Measurements from ENCODE around the gene LEFTY1. TPM values are rescaled to one million over a fixed set of nuclear protein-coding genes. Genes with fewer than 3 reads are reported as not detected.
"Not testable (repeated sequence)": the region's sequence is repeated elsewhere in the genome, so short reads cannot be mapped to it uniquely, and the experiment has no call there.

Gene LEFTY1
- total and polyA plus RNA-seq, 4 donors = 0.42 to 1.4 (median 0.87) TPM

DNA sequence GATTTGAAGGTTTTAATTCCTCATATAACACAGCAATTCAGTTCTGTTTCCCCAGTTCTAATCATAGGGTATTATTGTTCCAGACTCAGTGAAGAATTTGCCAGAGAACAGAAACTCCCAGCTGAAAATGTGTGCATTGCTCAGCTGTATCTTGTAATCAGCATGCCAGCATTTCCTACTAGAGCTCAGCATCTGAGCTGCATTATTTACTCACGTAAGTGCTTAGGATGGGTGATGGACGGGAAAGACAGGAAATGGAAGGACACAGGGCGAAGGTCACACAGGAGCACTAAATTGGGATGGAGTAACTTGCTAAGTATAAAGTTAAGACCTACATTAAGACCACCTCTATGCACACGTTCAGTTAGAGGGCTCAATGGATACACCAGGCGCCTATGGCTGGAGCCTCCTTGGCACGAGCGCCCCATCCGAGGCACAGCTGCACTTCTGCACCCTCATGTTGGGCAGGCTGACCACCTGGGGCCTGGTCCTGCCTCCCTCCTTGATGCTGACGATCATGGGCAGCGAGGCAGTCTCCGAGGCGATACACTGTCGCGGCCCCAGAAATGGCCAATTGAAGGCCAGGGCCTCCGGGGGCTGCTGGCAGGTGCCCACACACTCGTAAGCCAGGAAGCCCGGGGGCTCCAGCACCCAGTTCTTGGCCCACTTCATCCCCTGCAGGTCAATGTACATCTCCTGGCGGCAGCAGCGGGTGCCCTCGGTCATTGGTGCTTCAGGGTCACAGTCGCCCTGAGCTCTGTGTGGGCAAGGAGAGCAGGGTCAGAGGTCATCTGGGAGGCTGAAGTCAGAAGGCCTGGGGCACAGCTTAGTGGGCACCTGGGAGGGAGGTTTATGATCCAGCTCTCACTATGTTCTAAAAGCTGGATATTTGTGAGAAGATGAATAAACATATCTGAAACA, 48.4 kb upstream of the LEFTY1 start:
- 95% methylated on average over 21 of the region's 21 CpGs for WGBS
- Histone ChIP-seq H3K4me3 (ENCODE audit: low read depth in 1 of 3, low read length in 3 of 3) (no peak overlapping the region), H3K27me3 (ENCODE audit: control insufficient read depth in 4 of 4, insufficient read depth in 4 of 4, low read length in 3 of 4) (no peaks in the 10 kb centered on the region), H3K36me3 (ENCODE audit: control insufficient read depth in 4 of 4, insufficient read depth in 3 of 4, low read depth in 1 of 4, low read length in 3 of 4) (no peaks in the 10 kb centered on the region), H3K9me3 (ENCODE audit: control insufficient read depth in 4 of 4, low read length in 3 of 4) (no peaks in the 10 kb centered on the region), H3K27ac (ENCODE audit: low read depth in 1 of 2, low read length in 2 of 2) (no peak overlapping the region), H3K4me1 (ENCODE audit: control insufficient read depth in 4 of 4, insufficient read depth in 4 of 4, low read length in 3 of 4) (peaks cover 0 to 2% (median 0%) of the 10 kb centered on the region in 4 donors), H3K9ac (ENCODE audit: low read depth in 1 of 2, low read length in 2 of 2) (no peak overlapping the region)
- TF ChIP-seq, protein P1, sequence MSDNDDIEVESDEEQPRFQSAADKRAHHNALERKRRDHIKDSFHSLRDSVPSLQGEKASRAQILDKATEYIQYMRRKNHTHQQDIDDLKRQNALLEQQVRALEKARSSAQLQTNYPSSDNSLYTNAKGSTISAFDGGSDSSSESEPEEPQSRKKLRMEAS (IDR thresholded peaks at IDR 0.05) = no peak
- no peak for DNase-seq (ENCODE audit: low spot score)

DNA sequence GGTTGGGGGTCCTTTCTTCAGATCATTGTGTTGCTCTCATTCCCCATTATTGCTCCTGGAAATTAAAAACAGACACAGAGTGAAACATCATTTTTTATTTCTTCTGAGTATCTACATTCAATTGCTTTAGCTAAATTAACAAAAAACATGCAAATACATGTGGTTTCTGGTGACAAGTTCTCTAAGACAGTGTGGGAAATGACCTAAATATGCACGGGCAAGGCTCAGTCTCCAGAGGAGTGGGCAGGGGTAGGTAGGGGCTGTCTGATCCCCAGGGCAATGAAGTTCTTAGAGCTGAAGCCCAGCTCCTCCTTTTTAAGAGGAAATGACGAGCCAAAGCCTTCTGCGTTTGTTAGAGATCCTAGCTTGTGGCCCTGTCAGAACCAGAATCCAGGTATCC, 47.6 kb upstream of the LEFTY1 start:
- DNase-seq (ENCODE audit: low spot score) = no peak
- H3K27me3 ChIP-seq (ENCODE audit: control insufficient read depth in 4 of 4, insufficient read depth in 4 of 4, low read length in 3 of 4) = no peaks in the 10 kb centered on the region
- WGBS = 84% methylated on average over 3 of the region's 3 CpGs
- H3K9me3 ChIP-seq (ENCODE audit: control insufficient read depth in 4 of 4, low read length in 3 of 4) = no peaks in the 10 kb centered on the region
- TF ChIP-seq YY1 (IDR thresholded peaks at IDR 0.05) = no peak
- no peak for TF ChIP-seq RXRA (IDR thresholded peaks at IDR 0.05)
- TF ChIP-seq, protein P2, sequence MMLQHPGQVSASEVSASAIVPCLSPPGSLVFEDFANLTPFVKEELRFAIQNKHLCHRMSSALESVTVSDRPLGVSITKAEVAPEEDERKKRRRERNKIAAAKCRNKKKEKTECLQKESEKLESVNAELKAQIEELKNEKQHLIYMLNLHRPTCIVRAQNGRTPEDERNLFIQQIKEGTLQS (IDR thresholded peaks at IDR 0.05) = no peak
- TF ChIP-seq RAD21 (IDR thresholded peaks at IDR 0.05) = no peak
- no peaks in the 10 kb centered on the region for H3K36me3 ChIP-seq (ENCODE audit: control insufficient read depth in 4 of 4, insufficient read depth in 3 of 4, low read depth in 1 of 4, low read length in 3 of 4)
- H3K9ac ChIP-seq (ENCODE audit: low read depth in 1 of 2, low read length in 2 of 2) = no peak overlapping the region
- H3K4me1 ChIP-seq (ENCODE audit: control insufficient read depth in 4 of 4, insufficient read depth in 4 of 4, low read length in 3 of 4) = peaks cover 0 to 2% (median 0%) of the 10 kb centered on the region in 4 donors
- H3K27ac ChIP-seq (ENCODE audit: low read depth in 1 of 2, low read length in 2 of 2) = no peak overlapping the region
- no peak overlapping the region for H3K4me3 ChIP-seq (ENCODE audit: low read depth in 1 of 3, low read length in 3 of 3)

DNA sequence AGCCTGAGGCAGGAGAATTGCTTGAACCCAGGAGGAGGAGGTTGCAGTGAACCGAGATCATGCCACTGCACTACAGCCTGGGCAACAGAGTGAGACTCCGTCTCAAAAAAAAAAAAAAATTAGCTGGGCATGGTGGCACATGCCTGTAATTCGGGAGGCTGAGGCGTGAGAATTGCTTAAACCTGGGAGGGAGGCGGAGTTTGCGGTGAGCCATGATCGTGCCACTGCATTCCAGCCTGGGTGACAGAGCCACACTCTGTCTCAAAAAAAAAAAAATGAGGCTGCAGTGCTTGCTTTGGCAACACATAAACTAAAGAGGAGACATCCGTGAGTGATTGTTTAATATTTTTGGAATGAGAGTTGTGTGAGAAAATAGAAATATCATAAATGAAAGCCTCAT, 47.1 kb upstream of the LEFTY1 start:
- H3K27me3 ChIP-seq (ENCODE audit: control insufficient read depth in 4 of 4, insufficient read depth in 4 of 4, low read length in 3 of 4); H3K4me1 ChIP-seq (ENCODE audit: control insufficient read depth in 4 of 4, insufficient read depth in 4 of 4, low read length in 3 of 4); H3K9ac ChIP-seq (ENCODE audit: low read depth in 1 of 2, low read length in 2 of 2); H3K4me3 ChIP-seq (ENCODE audit: low read depth in 1 of 3, low read length in 3 of 3); H3K27ac ChIP-seq (ENCODE audit: low read depth in 1 of 2, low read length in 2 of 2); H3K9me3 ChIP-seq (ENCODE audit: control insufficient read depth in 4 of 4, low read length in 3 of 4); H3K36me3 ChIP-seq (ENCODE audit: control insufficient read depth in 4 of 4, insufficient read depth in 3 of 4, low read depth in 1 of 4, low read length in 3 of 4); DNase-seq (ENCODE audit: low spot score): not testable (repeated sequence)
- 91% methylated on average over 8 of the region's 8 CpGs for WGBS

DNA sequence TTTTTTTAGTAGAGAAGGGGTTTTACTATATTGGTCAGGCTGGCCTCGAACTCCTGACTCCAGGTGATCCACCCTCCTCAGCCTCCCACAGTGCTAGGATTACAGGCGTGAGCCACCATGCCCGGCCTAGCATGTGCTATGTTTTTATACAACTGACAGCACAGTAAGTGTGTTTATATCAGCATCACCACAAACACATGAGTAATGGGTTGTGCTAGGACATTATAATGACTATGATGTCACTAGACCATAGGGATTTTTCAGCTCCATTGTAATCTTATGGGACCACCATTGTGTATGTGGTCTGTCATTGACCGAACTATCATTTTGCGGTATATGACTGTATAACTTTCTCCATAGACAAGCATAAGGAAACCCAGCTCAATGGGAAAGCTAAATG, 45.8 kb upstream of the LEFTY1 start:
- no peaks in the 10 kb centered on the region for H3K36me3 ChIP-seq (ENCODE audit: control insufficient read depth in 4 of 4, insufficient read depth in 3 of 4, low read depth in 1 of 4, low read length in 3 of 4)
- H3K9me3 ChIP-seq (ENCODE audit: control insufficient read depth in 4 of 4, low read length in 3 of 4) = no peaks in the 10 kb centered on the region
- no peak overlapping the region for H3K4me3 ChIP-seq (ENCODE audit: low read depth in 1 of 3, low read length in 3 of 3)
- no peak overlapping the region for H3K27ac ChIP-seq (ENCODE audit: low read depth in 1 of 2, low read length in 2 of 2)
- peaks cover 0 to 2% (median 0%) of the 10 kb centered on the region in 4 donors for H3K4me1 ChIP-seq (ENCODE audit: control insufficient read depth in 4 of 4, insufficient read depth in 4 of 4, low read length in 3 of 4)
- TF ChIP-seq RAD21 (IDR thresholded peaks at IDR 0.05) = no peak
- TF ChIP-seq, protein P3, sequence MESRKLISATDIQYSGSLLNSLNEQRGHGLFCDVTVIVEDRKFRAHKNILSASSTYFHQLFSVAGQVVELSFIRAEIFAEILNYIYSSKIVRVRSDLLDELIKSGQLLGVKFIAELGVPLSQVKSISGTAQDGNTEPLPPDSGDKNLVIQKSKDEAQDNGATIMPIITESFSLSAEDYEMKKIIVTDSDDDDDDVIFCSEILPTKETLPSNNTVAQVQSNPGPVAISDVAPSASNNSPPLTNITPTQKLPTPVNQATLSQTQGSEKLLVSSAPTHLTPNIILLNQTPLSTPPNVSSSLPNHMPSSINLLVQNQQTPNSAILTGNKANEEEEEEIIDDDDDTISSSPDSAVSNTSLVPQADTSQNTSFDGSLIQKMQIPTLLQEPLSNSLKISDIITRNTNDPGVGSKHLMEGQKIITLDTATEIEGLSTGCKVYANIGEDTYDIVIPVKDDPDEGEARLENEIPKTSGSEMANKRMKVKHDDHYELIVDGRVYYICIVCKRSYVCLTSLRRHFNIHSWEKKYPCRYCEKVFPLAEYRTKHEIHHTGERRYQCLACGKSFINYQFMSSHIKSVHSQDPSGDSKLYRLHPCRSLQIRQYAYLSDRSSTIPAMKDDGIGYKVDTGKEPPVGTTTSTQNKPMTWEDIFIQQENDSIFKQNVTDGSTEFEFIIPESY (IDR thresholded peaks at IDR 0.05) = no peak
- TF ChIP-seq GABPA (IDR thresholded peaks at IDR 0.05 in 1 of 2, conservative IDR thresholded peaks at IDR 0.05 in 1 of 2) = no peak
- TF ChIP-seq, protein P2 (IDR thresholded peaks at IDR 0.05) = no peak
- no peak for TF ChIP-seq HNF4A (conservative IDR thresholded peaks at IDR 0.05)
- no peak for TF ChIP-seq RXRA (IDR thresholded peaks at IDR 0.05)
- no peak for TF ChIP-seq EGR1 (IDR thresholded peaks at IDR 0.05; ENCODE audit: low read depth in 2 of 2)
- no peak for TF ChIP-seq YY1 (IDR thresholded peaks at IDR 0.05)
- no peak for TF ChIP-seq SP1 (IDR thresholded peaks at IDR 0.05)
- no peak for TF ChIP-seq NR2F2 (IDR thresholded peaks at IDR 0.05)
- no peaks in the 10 kb centered on the region for H3K27me3 ChIP-seq (ENCODE audit: control insufficient read depth in 4 of 4, insufficient read depth in 4 of 4, low read length in 3 of 4)
- WGBS = 96% methylated on average over 5 of the region's 5 CpGs
- no peak overlapping the region for H3K9ac ChIP-seq (ENCODE audit: low read depth in 1 of 2, low read length in 2 of 2)
- no peak for DNase-seq (ENCODE audit: low spot score)
